ENCODE results near the gene SLC20A1. TPM values are rescaled to one million over a fixed set of nuclear protein-coding genes. Genes with fewer than 3 reads are reported as not detected.
"Not testable (repeated sequence)": the region's sequence is repeated elsewhere in the genome, so short reads cannot be mapped to it uniquely, and the experiment has no call there.

The SLC20A1 gene, protein sequence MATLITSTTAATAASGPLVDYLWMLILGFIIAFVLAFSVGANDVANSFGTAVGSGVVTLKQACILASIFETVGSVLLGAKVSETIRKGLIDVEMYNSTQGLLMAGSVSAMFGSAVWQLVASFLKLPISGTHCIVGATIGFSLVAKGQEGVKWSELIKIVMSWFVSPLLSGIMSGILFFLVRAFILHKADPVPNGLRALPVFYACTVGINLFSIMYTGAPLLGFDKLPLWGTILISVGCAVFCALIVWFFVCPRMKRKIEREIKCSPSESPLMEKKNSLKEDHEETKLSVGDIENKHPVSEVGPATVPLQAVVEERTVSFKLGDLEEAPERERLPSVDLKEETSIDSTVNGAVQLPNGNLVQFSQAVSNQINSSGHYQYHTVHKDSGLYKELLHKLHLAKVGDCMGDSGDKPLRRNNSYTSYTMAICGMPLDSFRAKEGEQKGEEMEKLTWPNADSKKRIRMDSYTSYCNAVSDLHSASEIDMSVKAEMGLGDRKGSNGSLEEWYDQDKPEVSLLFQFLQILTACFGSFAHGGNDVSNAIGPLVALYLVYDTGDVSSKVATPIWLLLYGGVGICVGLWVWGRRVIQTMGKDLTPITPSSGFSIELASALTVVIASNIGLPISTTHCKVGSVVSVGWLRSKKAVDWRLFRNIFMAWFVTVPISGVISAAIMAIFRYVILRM
- 51.1 TPM for total RNA-seq

DNA sequence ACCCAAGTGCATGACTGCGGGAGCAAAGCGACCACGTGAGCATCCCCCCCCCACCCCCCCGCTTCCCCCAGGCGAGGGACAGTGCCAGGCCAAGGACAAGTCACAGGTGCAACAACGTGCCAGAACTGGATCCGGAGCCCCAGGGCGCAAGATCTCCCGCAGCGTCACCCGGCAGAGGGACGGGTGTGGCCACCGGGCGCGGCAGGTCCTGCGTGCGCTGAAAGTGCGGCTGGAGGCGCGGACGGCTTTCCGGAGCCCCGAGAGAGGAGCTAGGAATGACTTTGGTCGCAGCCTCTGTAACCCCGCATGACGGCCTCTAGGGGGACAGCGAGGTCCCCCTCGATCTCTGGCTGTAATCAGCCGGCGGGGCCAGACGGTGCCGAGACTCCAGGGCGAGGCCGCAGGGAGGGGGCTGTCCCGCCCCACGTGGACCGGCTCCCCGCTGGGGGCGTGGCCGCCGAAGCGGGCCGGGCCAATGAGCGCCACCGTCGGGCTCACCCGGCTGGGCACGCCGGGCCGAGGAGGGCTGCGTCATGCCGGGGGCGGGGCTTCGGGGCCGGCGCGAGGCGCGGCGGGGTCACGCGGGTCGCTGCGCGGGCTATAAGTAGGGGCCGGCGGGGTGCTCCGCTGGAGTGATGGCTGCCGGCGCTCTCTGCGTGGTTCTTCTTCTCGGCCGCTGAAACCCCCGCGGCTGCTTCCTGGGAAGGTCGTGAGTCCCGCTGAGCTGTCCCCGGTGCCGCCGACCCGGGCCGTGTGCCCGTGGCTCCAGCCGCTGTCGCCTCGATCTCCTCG, at the start of gene SLC20A1:
TSS of gene SLC20A1 (plus strand) at position 630 of the 792 bp plus-strand sequence. CDS start 890 bp downstream, outside the sequence.
- intact Hi-C loops (cut with DNase I), result loop anchor here (10.0 kb wide), 1 partner anchor 61 kb away; the partner anchor contains the start of gene CHCHD5
- peak; percentile 98 for ATAC-seq
- DNase-seq (ENCODE audit: low spot score), result peak; percentile 98

DNA sequence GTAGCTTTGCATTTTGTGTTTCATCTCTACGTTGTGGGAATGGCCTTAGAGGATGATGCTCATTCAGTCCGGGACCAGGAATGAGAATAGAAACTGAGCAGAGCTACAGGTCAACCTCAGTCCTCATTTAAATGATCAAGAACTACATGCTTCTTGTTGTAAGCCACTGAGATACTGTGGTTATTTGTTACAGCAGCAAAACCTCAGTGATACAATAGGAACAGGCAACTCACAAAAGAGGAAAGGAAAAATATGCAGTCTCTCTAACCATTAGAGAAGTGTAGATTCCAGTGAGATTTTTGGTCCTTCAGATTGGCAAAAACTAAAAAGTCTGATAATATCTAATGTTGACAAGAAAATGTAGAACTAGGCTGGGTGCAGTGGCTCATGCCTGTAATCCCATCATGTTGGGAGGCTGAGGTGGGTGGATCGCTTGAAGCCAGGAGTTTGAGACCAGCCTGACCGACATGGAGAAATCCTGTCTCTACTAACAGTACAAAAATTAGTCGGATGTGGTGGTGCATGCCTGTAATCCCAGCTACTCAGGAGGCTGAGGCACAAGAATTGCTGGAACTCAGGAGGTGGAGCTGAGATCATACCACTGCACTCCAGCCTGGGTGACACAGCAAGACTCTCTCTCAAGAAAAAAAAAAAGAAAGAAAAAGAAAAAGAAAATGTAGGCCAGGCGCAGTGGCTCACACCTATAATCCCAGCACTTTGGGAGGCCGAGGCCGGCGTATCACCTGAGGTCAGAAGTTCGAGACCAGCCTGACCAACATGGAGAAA, 48.0 kb upstream of the SLC20A1 start:
- intact Hi-C loops (cut with DNase I), result no loop called here
- peak; percentile 7 for DNase-seq (ENCODE audit: low spot score)
- ATAC-seq, result no peak

DNA sequence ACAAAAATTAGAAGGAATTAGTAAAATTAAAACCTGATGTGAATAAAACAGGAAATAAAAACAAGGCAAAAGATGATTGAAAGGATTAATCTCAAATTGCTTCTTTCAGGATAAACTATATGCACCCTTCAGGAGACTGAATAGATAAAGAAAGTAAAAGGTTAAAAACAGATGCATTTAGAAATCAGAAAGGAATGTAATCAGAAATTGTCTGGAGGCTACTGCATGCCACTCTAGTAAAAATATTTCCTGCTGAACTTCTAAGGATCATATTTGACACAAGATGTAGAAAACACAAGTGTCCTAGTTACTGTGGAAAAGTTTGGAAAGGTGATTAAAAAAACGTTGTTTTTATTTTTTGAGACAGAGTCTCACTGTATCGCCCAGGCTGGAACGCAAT, 45.1 kb upstream of the SLC20A1 start:
- DNase-seq (ENCODE audit: low spot score), result no peak
- intact Hi-C loops (cut with DNase I), result loop anchor here (5.0 kb wide), 1 partner anchor 127 kb away; no protein-coding TSS in a partner anchor
- no peak for ATAC-seq

DNA sequence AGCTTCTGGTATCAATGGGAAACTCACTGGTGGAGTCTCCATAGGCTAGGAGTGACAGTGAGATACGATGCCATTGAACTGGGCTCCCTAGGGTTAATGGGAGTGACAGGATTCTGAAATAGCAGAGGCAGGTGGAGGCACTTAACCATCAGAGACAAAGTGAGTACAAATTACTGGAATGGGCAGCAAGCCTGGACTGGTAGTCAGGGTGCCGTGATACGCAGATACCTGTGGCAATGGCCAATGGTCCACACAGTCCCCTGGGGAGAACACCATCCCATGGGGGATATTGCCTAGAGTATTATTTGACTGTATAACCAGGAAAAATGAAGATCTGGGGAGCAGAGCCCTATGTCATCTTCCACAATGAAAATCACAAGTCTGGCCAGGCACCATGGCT, 44.0 kb upstream of the SLC20A1 start:
- no peak for ATAC-seq
- DNase-seq (ENCODE audit: low spot score), result peak; percentile 35
- intact Hi-C loops (cut with DNase I), result loop anchor here (5.0 kb wide), 1 partner anchor 126 kb away; no protein-coding TSS in a partner anchor

DNA sequence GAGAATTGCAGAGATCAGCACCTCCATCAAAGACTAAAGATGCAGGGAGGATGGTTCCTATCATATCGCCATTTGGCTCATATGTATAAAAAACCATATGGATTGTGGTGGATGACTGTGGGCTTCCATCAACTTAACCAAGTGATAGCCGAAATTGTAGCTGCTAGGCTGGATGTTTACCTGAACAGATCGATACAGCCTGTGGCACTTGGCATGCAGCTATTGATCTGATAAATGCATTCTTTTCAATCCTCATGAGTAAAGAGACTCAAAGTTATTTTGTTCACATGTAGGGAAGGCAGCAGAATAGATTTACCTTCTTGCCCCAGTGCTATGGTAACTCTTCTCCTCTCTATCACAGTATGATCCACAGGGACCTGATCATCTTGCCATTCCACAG, 42.8 kb upstream of the SLC20A1 start:
- ATAC-seq, result no peak
- no peak for DNase-seq (ENCODE audit: low spot score)
- intact Hi-C loops (cut with DNase I), result loop anchor here (5.0 kb wide), 1 partner anchor 124 kb away; no protein-coding TSS in a partner anchor

DNA sequence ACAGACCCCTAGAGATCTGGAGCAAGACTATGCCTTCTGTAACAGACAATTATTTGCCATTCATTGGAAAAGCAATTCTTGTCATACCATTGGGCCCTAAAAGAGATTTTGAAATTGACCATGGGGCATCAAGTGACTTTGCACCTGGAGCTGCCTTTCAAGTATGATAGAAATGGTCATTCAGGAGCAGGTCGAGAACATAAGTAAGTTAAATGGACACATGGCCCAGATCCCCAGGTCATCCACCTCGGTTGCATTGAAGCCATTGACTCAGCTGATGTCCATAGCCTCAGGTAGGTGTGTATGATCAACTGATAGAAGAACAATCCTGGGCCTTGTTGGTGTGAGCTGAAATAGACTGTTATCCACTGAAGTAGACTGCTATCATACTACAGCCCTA, 42.0 kb upstream of the SLC20A1 start:
- intact Hi-C loops (cut with DNase I), result loop anchor here (5.0 kb wide), 1 partner anchor 124 kb away; no protein-coding TSS in a partner anchor
- DNase-seq (ENCODE audit: low spot score), result peak; percentile 2
- ATAC-seq, result no peak

DNA sequence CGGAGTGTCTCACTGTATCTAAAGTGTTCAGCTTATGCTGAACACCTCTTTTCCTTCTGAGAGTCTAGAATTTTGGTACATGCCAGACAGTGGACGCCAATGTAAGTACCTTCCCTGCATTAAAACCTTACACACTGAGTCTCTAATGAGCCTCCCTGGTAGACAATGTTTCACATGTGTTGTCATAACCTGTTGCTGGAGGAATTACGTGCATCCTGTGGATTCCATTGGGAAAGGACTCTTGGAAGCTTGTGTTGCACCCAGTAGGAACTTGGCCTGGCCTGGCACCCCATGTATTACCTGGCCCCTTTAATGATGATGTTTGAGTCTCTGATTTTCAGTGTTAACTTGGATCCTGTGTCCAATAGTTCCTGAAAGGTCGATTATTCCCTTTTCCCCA, 40.8 kb upstream of the SLC20A1 start:
- no peak for ATAC-seq

DNA sequence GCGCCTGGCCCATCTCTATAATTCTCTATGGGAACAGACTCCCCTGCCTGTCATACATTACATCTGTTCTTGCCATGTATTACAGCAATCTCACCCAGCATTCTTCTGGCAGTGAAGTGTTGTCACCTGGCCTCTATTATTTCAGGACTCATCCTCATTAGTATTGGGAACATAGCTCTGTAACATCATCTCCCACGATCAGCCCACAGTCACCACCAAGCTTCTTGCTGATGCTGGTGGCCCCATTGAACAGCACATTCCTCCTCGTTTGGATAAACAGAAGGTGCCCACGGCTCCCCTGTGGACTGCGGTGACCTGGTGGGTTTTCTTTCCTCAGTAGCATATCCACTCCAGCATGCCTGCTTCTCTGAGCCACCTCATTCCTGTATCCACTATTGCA, 39.8 kb upstream of the SLC20A1 start:
- intact Hi-C loops (cut with DNase I), result no loop called here

More for the DNA sequence above, 40.8 kb upstream of the SLC20A1 start:
- intact Hi-C loops (cut with DNase I), result loop anchor here (5.0 kb wide), 1 partner anchor 122 kb away; no protein-coding TSS in a partner anchor
- no peak for DNase-seq (ENCODE audit: low spot score)

DNA sequence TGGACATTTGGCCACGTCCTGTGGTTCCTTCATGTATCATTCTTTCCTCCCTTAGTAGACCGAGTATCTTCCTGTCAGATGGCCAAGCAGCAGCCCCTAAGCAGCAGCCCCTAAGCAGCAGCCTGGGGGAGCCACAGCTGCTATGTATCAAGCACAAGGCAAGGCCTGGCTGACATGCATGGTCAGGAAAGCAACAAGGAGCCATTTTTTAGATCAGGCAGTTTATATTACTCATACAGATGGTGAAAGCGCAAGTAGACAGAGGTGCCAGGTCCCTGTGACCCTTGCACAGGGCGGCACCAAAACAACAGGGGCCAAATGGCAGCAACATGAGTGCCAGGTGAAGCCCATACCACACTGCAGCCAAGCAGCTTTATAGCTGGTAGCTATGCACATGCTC, 39.2 kb upstream of the SLC20A1 start:
- no peak for ATAC-seq
- intact Hi-C loops (cut with DNase I), result no loop called here
- no peak for DNase-seq (ENCODE audit: low spot score)

More for the DNA sequence above, 39.8 kb upstream of the SLC20A1 start:
- DNase-seq (ENCODE audit: low spot score) (no peak), ATAC-seq (no peak)

DNA sequence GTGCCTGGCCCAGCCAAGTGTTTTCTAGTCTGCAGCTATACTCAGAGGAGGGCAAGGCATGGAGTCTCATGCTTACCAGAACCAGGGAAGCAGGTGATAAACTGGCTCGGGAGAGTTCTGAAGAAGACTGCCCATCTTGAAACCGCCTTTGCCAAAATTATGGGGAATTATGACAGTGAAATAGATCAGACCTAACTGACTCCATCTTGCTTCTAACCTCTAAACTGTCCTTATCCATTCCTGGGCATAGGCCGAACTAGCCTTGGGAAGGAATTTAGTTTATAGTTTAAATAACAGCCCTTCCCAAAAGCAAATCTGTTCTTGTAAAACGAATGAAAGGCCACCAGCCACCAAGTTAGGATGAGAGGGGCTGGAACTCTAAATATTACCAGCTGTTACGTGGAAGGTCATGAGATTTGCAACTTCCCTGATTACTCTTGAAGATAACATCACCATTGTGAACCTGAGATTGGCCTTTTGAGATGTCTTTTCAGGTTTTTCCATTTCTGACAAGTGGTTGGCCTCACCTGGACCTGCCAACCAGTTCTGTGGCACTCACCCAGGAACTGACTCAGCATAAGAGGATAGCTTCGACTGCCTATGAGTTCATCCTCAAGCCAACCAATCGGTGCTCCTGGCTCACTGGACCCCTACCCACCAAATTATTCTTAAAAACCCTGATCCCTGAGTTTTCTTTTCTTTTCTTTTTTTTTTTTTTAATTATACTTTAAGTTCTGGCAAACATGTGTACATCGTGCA, 37.9 kb upstream of the SLC20A1 start:
- intact Hi-C loops (cut with DNase I), result no loop called here
- no peak for DNase-seq (ENCODE audit: low spot score)
- ATAC-seq, result no peak

DNA sequence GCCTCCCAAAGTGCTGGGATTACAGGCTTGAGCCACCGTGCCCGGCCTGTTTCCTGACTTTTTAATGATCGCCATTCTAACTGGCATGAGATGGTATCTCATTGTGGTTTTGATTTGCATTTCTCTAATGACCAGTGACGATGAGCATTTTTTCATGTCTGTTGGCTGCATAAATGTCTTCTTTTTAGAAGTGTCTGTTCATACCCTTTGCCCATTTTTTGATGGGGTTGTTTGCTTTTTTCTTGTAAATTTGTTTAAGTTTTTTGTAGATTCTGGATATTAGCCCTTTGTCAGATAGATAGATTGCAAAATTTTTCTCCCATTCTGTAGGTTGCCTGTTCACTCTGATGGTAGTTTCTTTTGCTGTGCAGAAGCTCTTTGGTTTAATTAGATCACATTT, 36.4 kb upstream of the SLC20A1 start:
- DNase-seq (ENCODE audit: low spot score); ATAC-seq; intact Hi-C loops (cut with DNase I): not testable (repeated sequence)

DNA sequence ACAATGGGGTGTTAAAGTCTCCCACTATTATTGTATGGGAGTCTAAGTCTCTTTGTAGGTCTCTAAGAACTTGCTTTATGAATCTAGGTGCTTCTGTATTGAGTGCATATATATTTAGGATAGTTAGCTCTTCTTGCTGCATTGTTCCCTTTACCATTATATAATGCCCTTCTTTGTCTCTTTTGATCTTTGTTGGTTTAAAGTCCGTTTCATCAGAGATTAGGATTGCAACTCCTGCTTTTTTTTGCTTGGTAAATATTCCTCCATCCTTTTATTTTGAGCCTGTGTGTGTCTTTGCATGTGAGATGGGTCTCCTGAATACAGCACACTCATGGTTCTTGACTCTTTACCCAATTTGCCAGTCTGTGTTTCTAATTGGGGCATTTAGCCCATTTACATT, 33.5 kb upstream of the SLC20A1 start:
- ATAC-seq; DNase-seq (ENCODE audit: low spot score): not testable (repeated sequence)
- intact Hi-C loops (cut with DNase I), result loop anchor here (10.0 kb wide), 1 partner anchor 263 kb away; no protein-coding TSS in a partner anchor

DNA sequence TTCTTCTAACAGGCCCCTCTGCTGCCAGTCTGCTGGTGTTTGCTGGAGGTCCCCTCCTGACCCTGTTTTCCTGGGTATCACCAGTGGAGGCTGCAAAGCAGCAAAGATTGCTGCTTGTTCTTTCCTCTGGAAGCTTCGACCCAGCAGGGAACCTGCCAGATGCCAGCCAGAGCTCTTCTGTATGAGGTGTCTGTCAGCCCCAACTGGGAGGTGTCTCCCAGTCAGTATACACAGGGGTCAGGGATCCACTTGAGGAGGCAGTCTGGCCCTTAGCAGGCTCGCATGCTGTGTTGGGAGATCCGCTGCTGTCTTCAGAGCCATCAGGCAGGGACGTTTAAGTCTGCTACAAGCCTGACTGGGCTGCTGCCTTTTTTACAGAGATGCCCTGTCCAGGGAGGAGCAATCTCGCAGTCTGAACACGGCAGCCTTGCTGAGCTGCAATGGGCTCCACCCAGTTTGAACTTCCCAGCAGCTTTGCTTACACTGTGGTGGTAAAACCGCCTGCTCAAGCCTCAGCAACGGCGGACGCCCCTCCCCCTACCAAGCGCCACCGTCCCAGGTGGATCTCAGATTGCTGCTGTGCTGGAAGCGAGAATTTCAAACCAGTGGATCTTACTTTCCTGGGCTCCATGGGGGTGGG, 31.4 kb upstream of the SLC20A1 start:
- ATAC-seq (no peak), DNase-seq (ENCODE audit: low spot score) (peak; percentile 19)
- intact Hi-C loops (cut with DNase I), result loop anchor here (10.0 kb wide), 1 partner anchor 260 kb away; no protein-coding TSS in a partner anchor

DNA sequence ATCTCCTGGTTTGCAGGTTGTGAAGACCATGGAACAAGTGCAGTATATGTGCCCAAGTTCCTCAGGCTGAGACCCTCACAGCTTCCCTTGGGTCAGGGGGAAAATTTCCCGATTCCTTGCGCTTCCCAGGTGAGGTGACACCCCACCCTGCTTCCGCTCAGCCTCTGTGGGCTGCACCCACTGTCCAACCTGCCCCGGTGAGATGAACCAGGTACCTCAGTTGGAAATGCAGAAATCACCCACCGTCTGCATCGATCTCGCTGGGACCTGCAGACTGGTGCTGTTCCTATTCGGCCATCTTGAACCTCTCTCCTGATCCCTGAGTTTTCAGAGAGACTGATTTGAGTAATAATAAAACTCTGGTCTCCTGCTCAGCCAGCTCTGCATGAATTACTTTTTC, 30.7 kb upstream of the SLC20A1 start:
- ATAC-seq, result no peak
- intact Hi-C loops (cut with DNase I), result loop anchor here (10.0 kb wide), 1 partner anchor 260 kb away; no protein-coding TSS in a partner anchor
- DNase-seq (ENCODE audit: low spot score), result peak; percentile 38

DNA sequence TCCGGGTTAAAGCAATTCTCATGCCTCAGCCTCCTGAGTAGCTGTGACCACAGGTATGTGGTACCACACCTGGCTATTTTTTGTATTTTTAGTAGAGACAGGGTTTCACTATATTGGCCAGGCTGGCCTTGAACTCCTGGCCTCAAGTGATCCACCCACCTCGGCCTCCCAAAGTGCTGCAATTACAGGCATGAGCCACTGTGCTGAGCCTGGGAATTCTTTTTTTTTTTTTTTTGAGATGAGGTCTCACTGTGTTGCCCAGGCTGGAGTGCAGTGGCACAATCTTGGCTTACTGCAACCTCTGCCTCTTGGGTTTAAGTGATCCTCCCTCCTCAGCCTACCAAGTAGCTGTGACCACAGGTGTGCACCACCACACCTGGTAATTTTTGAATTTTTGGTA, 29.9 kb upstream of the SLC20A1 start:
- intact Hi-C loops (cut with DNase I), result loop anchor here (10.0 kb wide), 1 partner anchor 259 kb away; no protein-coding TSS in a partner anchor
- peak; percentile 6 for DNase-seq (ENCODE audit: low spot score)
- not testable (repeated sequence) for ATAC-seq

DNA sequence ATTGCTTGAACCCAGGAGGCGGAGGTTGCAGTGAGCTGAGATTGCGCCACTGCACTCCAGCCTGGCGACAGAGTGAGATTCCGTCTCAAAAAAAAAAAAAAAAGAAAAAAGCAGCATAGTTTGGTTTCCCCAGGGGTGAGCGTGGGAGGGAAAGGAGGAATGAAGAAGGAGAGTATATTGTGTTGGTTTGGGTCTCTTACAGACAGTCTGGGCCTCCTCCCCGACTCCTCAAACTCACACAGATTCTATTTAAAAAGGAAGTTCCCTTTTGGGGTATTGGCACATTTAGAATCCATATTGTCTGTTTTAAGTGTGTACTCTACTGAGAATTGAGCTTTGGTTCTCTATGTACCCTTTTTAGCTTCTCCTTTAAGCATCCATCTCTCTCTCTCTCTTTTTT, 27.4 kb upstream of the SLC20A1 start:
- DNase-seq (ENCODE audit: low spot score) (peak; percentile 13), ATAC-seq (no peak)
- intact Hi-C loops (cut with DNase I), result loop anchor here (10.0 kb wide), 1 partner anchor 256 kb away; no protein-coding TSS in a partner anchor

Data from sciatic nerve (tissue), 2 donors.